Ovary (tissue), 9 donors: ENCODE data around the gene ARMC8. TPM values are rescaled to one million over a fixed set of nuclear protein-coding genes. Genes with fewer than 3 reads are reported as not detected.

ENCODE experiments used
- DNase-seq, 5 donors: peaks; one replicate each; pipeline ENCODE4 v3.0.0-alpha.2; 2019 to 2020
- H3K27ac ChIP-seq, 2 donors: fragments of 200-600 bp; one replicate each; pipeline versions ENCODE4 v1.5.1 to v1.8.0; 2019 to 2022
- H3K27me3 ChIP-seq: fragments of 200-600 bp; one replicate; pipeline ENCODE4 v1.8.0; 2022
- H3K36me3 ChIP-seq: fragments of 200-600 bp; sonication (generic); one replicate; pipeline ENCODE4 v1.5.1; 2019
- H3K4me1 ChIP-seq: one replicate; pipeline ENCODE4 v1.8.1; 2013; ENCODE audit warnings: mild to moderate bottlenecking, moderate library complexity; ENCODE audit not compliant: insufficient read depth
- H3K4me3 ChIP-seq: fragments of 200-600 bp; sonication (generic); one replicate; pipeline ENCODE4 v1.5.1; 2017
- H3K9me3 ChIP-seq, 2 donors: fragments of 200-600 bp in 1 of 2; sonication (generic) in 1 of 2; one replicate each; pipeline versions ENCODE4 v1.5.1 to v1.8.1; 2013 to 2019; ENCODE audit warnings: mild to moderate bottlenecking in 1 of 2, moderate library complexity in 1 of 2
- EP300 ChIP-seq: sonication (generic); formaldehyde crosslinking; IDR thresholded peaks from one replicate; pipeline ENCODE4 v1.6.1; 2017; ENCODE audit warnings: antibody characterized with exemption
- POLR2A ChIP-seq: fragments of 450-650 bp; IDR thresholded peaks from one replicate; pipeline ENCODE4 v1.6.1; 2017; ENCODE audit warnings: antibody characterized with exemption, mild to moderate bottlenecking, moderate library complexity
- WGBS, 3 donors: extraction: QIAGEN DNeasy Blood & Tissue Kit in 1 of 3; methylation state at CpG; one replicate each; pipeline versions ENCODE4 v1.1.5 to v1.1.7; 2013 to 2017; 5-methylcytosine and 5-hydroxymethylcytosine counted together
- intact Hi-C, 4 donors: fragments of 100-400 bp; cut with DNase I; formaldehyde crosslinking; loops; one replicate each; pipeline versions ENCODE4 v1.11.0 to v1.15.1; 2022 to 2023
- polyA plus RNA-seq, 2 donors: library from polyadenylated mRNA; stranded (reverse); fragments of 200-250 nt in 1 of 2; fragments of 350-450 nt in 1 of 2; fragmentation: Illumina TruSeq in 1 of 2; extraction: RNeasy Lipid Tissue Mini Kit (QIAGEN cat#74804) in 1 of 2; gene quantifications; one replicate each; pipeline ENCODE4 v1.2.3, GENCODE V29; 2013 to 2014
- total RNA-seq, 7 donors: library from RNA; depleted of rRNA in 2 of 7; stranded (reverse); fragments of >200 nt in 2 of 7; fragmentation: NEBNext Ultra II Directional in 3 of 7; extraction: Animal tissue kit (Norgen Biotek cat#: 25700) in 3 of 7; gene quantifications; one replicate each; pipeline versions ENCODE4 v1.1.0 to v1.2.4, GENCODE V29; 2016 to 2023
- TF ChIP-seq, protein P1 (sequence below), 3 donors: fragments of 450-650 bp in 2 of 3; fragments of 200-600 bp in 1 of 3; IDR thresholded peaks; one replicate each; pipeline versions ENCODE4 v1.5.1 to v1.8.0; 2016 to 2022; ENCODE audit warnings: antibody characterized with exemption in 3 of 3, mild to moderate bottlenecking in 1 of 3
- donor health status: DM: no; HTN: no; CAD: no; lungs with moderate emphysema.
- donor health status: DM: no; HTN: no; CAD: no.
- donor health status: Bipolar disorder and iron deficiency.
- donor health status: DM: yes; HTN: yes; CAD: no.
- donor health status: DM: no; HTN: no; CAD: no.
- donor health status: DM: yes; HTN: yes; CAD: no.

The ARMC8 gene
- total and polyA plus RNA-seq, 9 donors, result 14.3 to 49.2 (median 42.9) TPM

DNA sequence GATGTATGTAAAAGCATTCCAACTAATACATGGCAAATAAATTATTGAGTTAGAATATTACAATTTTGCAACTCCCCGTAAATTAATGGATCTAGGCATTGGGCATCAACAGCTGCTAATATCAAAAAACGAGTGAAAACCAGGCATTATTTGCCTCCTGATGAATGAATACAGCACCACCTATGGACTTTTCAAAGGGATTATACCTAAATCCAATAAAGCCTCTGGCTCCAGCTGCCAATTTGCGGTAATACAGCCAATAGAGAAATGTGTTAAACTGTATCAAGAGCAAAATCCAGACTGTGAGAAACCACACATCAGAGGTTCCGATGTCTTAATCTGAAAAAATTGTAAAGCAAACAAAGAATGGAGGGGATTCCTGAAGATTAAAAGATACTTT, 38.6 kb upstream of the ARMC8 start:
- 68 to 71% (median 71%) methylated on average over 4 of the region's 4 CpGs for WGBS, 3 donors
- intact Hi-C loops, result no loop called here
- Histone ChIP-seq H3K4me1 (no peaks in the 10 kb centered on the region), H3K4me3 (no peak overlapping the region), H3K27ac (no peak overlapping the region), H3K36me3 (no peaks in the 10 kb centered on the region), H3K27me3 (no peaks in the 10 kb centered on the region), H3K9me3 (no peaks in the 10 kb centered on the region)
- DNase-seq, result no peak
- TF ChIP-seq, protein P1, sequence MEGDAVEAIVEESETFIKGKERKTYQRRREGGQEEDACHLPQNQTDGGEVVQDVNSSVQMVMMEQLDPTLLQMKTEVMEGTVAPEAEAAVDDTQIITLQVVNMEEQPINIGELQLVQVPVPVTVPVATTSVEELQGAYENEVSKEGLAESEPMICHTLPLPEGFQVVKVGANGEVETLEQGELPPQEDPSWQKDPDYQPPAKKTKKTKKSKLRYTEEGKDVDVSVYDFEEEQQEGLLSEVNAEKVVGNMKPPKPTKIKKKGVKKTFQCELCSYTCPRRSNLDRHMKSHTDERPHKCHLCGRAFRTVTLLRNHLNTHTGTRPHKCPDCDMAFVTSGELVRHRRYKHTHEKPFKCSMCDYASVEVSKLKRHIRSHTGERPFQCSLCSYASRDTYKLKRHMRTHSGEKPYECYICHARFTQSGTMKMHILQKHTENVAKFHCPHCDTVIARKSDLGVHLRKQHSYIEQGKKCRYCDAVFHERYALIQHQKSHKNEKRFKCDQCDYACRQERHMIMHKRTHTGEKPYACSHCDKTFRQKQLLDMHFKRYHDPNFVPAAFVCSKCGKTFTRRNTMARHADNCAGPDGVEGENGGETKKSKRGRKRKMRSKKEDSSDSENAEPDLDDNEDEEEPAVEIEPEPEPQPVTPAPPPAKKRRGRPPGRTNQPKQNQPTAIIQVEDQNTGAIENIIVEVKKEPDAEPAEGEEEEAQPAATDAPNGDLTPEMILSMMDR (IDR thresholded peaks at IDR 0.05), result no peak
- TF ChIP-seq POLR2A, result no peak
- TF ChIP-seq EP300, result no peak

DNA sequence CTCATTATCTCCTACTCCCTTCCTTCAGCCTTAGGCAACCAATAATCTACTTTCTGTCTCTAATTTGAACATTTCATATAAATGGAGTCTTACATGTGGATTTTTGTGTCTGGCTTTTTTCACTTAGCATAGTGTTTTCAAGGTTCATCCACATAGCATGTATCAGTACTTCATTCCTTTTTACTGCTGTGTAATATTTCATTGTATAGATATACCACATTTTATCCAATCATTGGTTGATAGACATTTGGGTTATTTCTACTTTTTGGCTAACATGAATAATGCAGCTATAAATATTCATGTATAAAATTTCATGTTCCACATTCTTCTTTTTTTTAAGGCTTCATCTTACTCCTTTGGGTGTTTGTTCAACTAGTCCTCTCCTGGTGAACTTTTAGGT, 32.6 kb upstream of the ARMC8 start:
- intact Hi-C loops, result no loop called here
- Histone ChIP-seq H3K27ac (no peak overlapping the region), H3K4me3 (no peak overlapping the region), H3K27me3 (no peaks in the 10 kb centered on the region), H3K36me3 (no peaks in the 10 kb centered on the region), H3K4me1 (no peaks in the 10 kb centered on the region), H3K9me3 (no peaks in the 10 kb centered on the region)
- DNase-seq, result no peak
- no peak for TF ChIP-seq EP300
- TF ChIP-seq, protein P1 (IDR thresholded peaks at IDR 0.05), result no peak
- TF ChIP-seq POLR2A, result no peak

DNA sequence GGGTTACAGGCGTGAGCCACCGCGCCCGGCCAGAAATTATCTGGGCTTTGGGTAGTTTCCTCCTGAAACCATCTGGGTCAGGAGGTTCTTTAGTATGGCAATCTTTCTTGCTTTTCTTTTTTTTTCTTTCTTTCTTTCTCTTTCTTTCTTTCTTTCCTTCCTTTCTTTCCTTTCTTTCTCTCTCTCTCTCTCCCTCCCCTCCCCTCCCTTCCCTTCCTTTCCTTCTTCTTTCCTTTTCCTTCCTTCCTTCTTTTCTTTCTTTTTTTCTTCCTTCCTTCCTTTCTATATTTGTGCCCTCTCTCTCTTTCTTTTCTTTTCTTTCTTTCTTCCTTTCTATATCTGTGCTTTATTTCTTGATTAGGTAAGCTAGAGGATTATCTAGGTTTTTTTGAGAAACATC, 29.4 kb upstream of the ARMC8 start:
- Histone ChIP-seq H3K27ac (no peak overlapping the region), H3K27me3 (no peaks in the 10 kb centered on the region), H3K4me3 (no peak overlapping the region), H3K36me3 (no peaks in the 10 kb centered on the region), H3K9me3 (no peaks in the 10 kb centered on the region), H3K4me1 (no peaks in the 10 kb centered on the region)
- TF ChIP-seq EP300 (no peak), POLR2A (no peak)
- TF ChIP-seq, protein P1 (IDR thresholded peaks at IDR 0.05), result no peak
- DNase-seq, result no peak
- 93 to 96% (median 95%) methylated on average over 4 of the region's 4 CpGs for WGBS, 3 donors
- intact Hi-C loops, result no loop called here

DNA sequence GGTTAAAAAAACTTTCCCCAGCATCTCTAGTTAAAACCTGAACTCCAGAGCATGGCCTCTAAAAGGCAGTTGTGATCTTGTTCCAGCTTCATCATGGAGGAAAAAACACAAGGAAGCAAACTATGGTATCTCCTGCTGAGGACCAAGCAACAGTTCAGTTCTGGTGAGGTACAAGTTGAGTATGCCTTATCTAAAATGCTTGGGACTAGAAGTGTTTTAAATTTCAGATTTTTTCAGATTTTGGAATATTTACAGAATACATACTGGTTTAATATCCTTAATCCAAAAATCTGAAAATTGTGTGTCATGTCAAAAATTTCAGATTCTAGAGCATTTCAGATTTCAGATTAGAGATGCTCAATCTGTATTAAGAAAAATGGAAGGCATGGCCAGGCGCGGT, 22.0 kb upstream of the ARMC8 start:
- 96 to 99% (median 98%) methylated on average over 2 of the region's 2 CpGs for WGBS, 3 donors
- Histone ChIP-seq H3K4me1 (no peaks in the 10 kb centered on the region), H3K27me3 (no peaks in the 10 kb centered on the region), H3K36me3 (no peaks in the 10 kb centered on the region), H3K9me3 (no peaks in the 10 kb centered on the region), H3K4me3 (no peak overlapping the region), H3K27ac (no peak overlapping the region)
- no peak for TF ChIP-seq EP300
- TF ChIP-seq, protein P1 (IDR thresholded peaks at IDR 0.05), result no peak
- no peak for TF ChIP-seq POLR2A
- DNase-seq, result no peak
- intact Hi-C loops, result no loop called here

DNA sequence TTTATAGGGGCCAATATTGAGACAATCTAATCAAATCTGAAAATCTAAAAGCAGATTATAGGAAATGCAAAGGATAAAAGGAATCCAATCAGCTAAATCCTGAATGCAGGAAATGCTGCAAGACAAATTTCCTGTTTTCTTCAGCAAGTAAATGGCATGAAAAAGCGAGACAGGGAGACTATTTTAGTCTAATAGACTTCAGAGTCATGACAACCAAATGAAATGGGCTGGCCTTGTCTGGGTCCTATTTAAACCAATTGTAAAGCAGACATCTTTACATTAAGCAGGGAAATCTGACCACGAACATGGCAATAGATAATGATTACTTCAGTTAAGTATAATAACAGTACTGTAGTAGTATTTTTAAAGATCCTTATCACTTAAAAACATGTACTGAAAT, 14.5 kb upstream of the ARMC8 start:
- no peaks in the 10 kb centered on the region for H3K4me1 ChIP-seq
- DNase-seq, result no peak
- TF ChIP-seq POLR2A (no peak), EP300 (no peak)
- TF ChIP-seq, protein P1 (IDR thresholded peaks at IDR 0.05), result no peak
- intact Hi-C loops, result no loop called here
- H3K27ac ChIP-seq, result no peak overlapping the region
- no peak overlapping the region for H3K4me3 ChIP-seq
- no peaks in the 10 kb centered on the region for H3K27me3 ChIP-seq
- no peaks in the 10 kb centered on the region for H3K9me3 ChIP-seq
- H3K36me3 ChIP-seq, result no peaks in the 10 kb centered on the region
- WGBS, 3 donors, result 78 to 87% (median 80%) methylated on average over 2 of the region's 2 CpGs
